ENCODE results near the gene SH3PXD2B. TPM values are rescaled to one million over a fixed set of nuclear protein-coding genes. Genes with fewer than 3 reads are reported as not detected.

Gene SH3PXD2B
- polyA plus RNA-seq, 1 donor = 11.0 TPM

GRCh38 chr5:172283862-172284610 lies 170.3 kb downstream of the SH3PXD2B start:
- peaks cover 9% of the 10 kb centered on the region for H3K4me1 ChIP-seq (ENCODE audit: control insufficient read depth, insufficient read depth, low read length)
- DNase-seq = peak; percentile 82 to 92
- 0% methylated on average over 1 of the region's 79 CpGs for WGBS (ENCODE audit: insufficient coverage, low lambda C conversion rate)

GRCh38 chr5:172283020-172283861 lies 171.1 kb downstream of the SH3PXD2B start, which contains the start of gene UBTD2:
Gene UBTD2 (minus strand): TSS chr5:172283764. CDS start chr5:172283665, 99 bp downstream.
- peaks cover 9% of the 10 kb centered on the region for H3K4me1 ChIP-seq (ENCODE audit: control insufficient read depth, insufficient read depth, low read length)
- peak within 1 kb of the TSS; percentile 86 for H3K4me3 ChIP-seq (ENCODE audit: low read length)
- H3K27me3 ChIP-seq (ENCODE audit: control insufficient read depth, insufficient read depth, low read length) = no peaks in the 10 kb centered on the region
- no CpG with 5 or more reads among the region's 87 CpGs for WGBS (ENCODE audit: insufficient coverage, low lambda C conversion rate)
- H3K36me3 ChIP-seq (ENCODE audit: control insufficient read depth, insufficient read depth, low read length) = peaks cover under 1% of the 10 kb centered on the region
- no peaks in the 10 kb centered on the region for H3K9me3 ChIP-seq (ENCODE audit: control insufficient read depth, low read depth, low read length)
- DNase-seq = peak in 1 of 2 donors; percentile 63
- peak within 1 kb of the TSS; percentile 90 for H3K27ac ChIP-seq (ENCODE audit: low read length)

More at GRCh38 chr5:172283862-172284610, 170.3 kb downstream of the SH3PXD2B start:
- no peaks in the 10 kb centered on the region for H3K36me3 ChIP-seq (ENCODE audit: control insufficient read depth, insufficient read depth, low read length)
- H3K27ac ChIP-seq (ENCODE audit: low read length) = peak overlapping the region; percentile 56
- H3K9me3 ChIP-seq (ENCODE audit: control insufficient read depth, low read depth, low read length) = no peaks in the 10 kb centered on the region
- H3K4me3 ChIP-seq (ENCODE audit: low read length) = peak overlapping the region; percentile 77
- no peaks in the 10 kb centered on the region for H3K27me3 ChIP-seq (ENCODE audit: control insufficient read depth, insufficient read depth, low read length)

GRCh38 chr5:172282272-172283019 lies 171.9 kb downstream of the SH3PXD2B start:
- no peak for DNase-seq
- WGBS (ENCODE audit: insufficient coverage, low lambda C conversion rate) = no CpG with 5 or more reads among the region's 13 CpGs
- Histone ChIP-seq H3K27me3 (ENCODE audit: control insufficient read depth, insufficient read depth, low read length) (no peaks in the 10 kb centered on the region), H3K9me3 (ENCODE audit: control insufficient read depth, low read depth, low read length) (no peaks in the 10 kb centered on the region), H3K4me3 (ENCODE audit: low read length) (peak overlapping the region; percentile 86), H3K36me3 (ENCODE audit: control insufficient read depth, insufficient read depth, low read length) (peaks cover 2% of the 10 kb centered on the region), H3K27ac (ENCODE audit: low read length) (peak overlapping the region; percentile 90), H3K4me1 (ENCODE audit: control insufficient read depth, insufficient read depth, low read length) (peaks cover 9% of the 10 kb centered on the region)

GRCh38 chr5:172281346-172281745 lies 173.0 kb downstream of the SH3PXD2B start:
- H3K4me3 ChIP-seq (ENCODE audit: low read length) = no peak overlapping the region
- no CpG with 5 or more reads among the region's 6 CpGs for WGBS (ENCODE audit: insufficient coverage, low lambda C conversion rate)
- H3K27ac ChIP-seq (ENCODE audit: low read length) = no peak overlapping the region
- peaks cover 9% of the 10 kb centered on the region for H3K4me1 ChIP-seq (ENCODE audit: control insufficient read depth, insufficient read depth, low read length)
- no peak for DNase-seq
- no peaks in the 10 kb centered on the region for H3K9me3 ChIP-seq (ENCODE audit: control insufficient read depth, low read depth, low read length)
- H3K36me3 ChIP-seq (ENCODE audit: control insufficient read depth, insufficient read depth, low read length) = peaks cover 7% of the 10 kb centered on the region
- no peaks in the 10 kb centered on the region for H3K27me3 ChIP-seq (ENCODE audit: control insufficient read depth, insufficient read depth, low read length)

- Histone ChIP-seq H3K4me1 (ENCODE audit: control insufficient read depth, insufficient read depth, low read length) (peaks cover 9% of the 10 kb centered on the region), H3K27ac (ENCODE audit: low read length) (no peak overlapping the region), H3K9me3 (ENCODE audit: control insufficient read depth, low read depth, low read length) (no peaks in the 10 kb centered on the region), H3K36me3 (ENCODE audit: control insufficient read depth, insufficient read depth, low read length) (peaks cover 8% of the 10 kb centered on the region), H3K27me3 (ENCODE audit: control insufficient read depth, insufficient read depth, low read length) (no peaks in the 10 kb centered on the region), H3K4me3 (ENCODE audit: low read length) (no peak overlapping the region)
- WGBS (ENCODE audit: insufficient coverage, low lambda C conversion rate) = 62% methylated on average over 2 of the region's 4 CpGs
- DNase-seq = no peak
Measured at GRCh38 chr5:172280929-172281328, 173.4 kb downstream of the SH3PXD2B start.

- WGBS (ENCODE audit: insufficient coverage, low lambda C conversion rate) = no CpG with 5 or more reads among the region's 5 CpGs
- H3K4me1 ChIP-seq (ENCODE audit: control insufficient read depth, insufficient read depth, low read length) = peaks cover 9% of the 10 kb centered on the region
- no peak overlapping the region for H3K4me3 ChIP-seq (ENCODE audit: low read length)
- H3K36me3 ChIP-seq (ENCODE audit: control insufficient read depth, insufficient read depth, low read length) = peaks cover 8% of the 10 kb centered on the region
- no peaks in the 10 kb centered on the region for H3K27me3 ChIP-seq (ENCODE audit: control insufficient read depth, insufficient read depth, low read length)
- DNase-seq = no peak
- no peaks in the 10 kb centered on the region for H3K9me3 ChIP-seq (ENCODE audit: control insufficient read depth, low read depth, low read length)
- H3K27ac ChIP-seq (ENCODE audit: low read length) = no peak overlapping the region
Measured at GRCh38 chr5:172280317-172280716, 174.0 kb downstream of the SH3PXD2B start.

- DNase-seq = no peak
- Histone ChIP-seq H3K27ac (ENCODE audit: low read length) (no peak overlapping the region), H3K36me3 (ENCODE audit: control insufficient read depth, insufficient read depth, low read length) (peaks cover 8% of the 10 kb centered on the region), H3K9me3 (ENCODE audit: control insufficient read depth, low read depth, low read length) (no peaks in the 10 kb centered on the region), H3K4me3 (ENCODE audit: low read length) (no peak overlapping the region), H3K27me3 (ENCODE audit: control insufficient read depth, insufficient read depth, low read length) (no peaks in the 10 kb centered on the region), H3K4me1 (ENCODE audit: control insufficient read depth, insufficient read depth, low read length) (peaks cover 3% of the 10 kb centered on the region)
- 93% methylated on average over 2 of the region's 9 CpGs for WGBS (ENCODE audit: insufficient coverage, low lambda C conversion rate)
Measured at GRCh38 chr5:172278356-172278755, 176.0 kb downstream of the SH3PXD2B start.

- DNase-seq = no peak
- H3K4me3 ChIP-seq (ENCODE audit: low read length) = no peak overlapping the region
- H3K36me3 ChIP-seq (ENCODE audit: control insufficient read depth, insufficient read depth, low read length) = peaks cover 8% of the 10 kb centered on the region
- H3K27ac ChIP-seq (ENCODE audit: low read length) = no peak overlapping the region
- H3K27me3 ChIP-seq (ENCODE audit: control insufficient read depth, insufficient read depth, low read length) = no peaks in the 10 kb centered on the region
- WGBS (ENCODE audit: insufficient coverage, low lambda C conversion rate) = 100% methylated on average over 2 of the region's 3 CpGs
- H3K4me1 ChIP-seq (ENCODE audit: control insufficient read depth, insufficient read depth, low read length) = peaks cover 1% of the 10 kb centered on the region
- H3K9me3 ChIP-seq (ENCODE audit: control insufficient read depth, low read depth, low read length) = no peaks in the 10 kb centered on the region
Measured at GRCh38 chr5:172276214-172276613, 178.1 kb downstream of the SH3PXD2B start.

All from large intestine (tissue), 3 donors.